ENCODE measurements around the gene PCDHGB5. TPM values are rescaled to one million over a fixed set of nuclear protein-coding genes. Genes with fewer than 3 reads are reported as not detected.
A peak's percentile ranks its signal among the peaks of the same experiment; 100 is the strongest.

PCDHGB5 gene
- total and polyA plus RNA-seq, 2 of the 13 experiments (the other 11 are each of a cell fraction or from before 2014, with no cell fraction given), result 0.08 to 0.44 TPM

- TF ChIP-seq HIC2 (CRISPR knock-in tag; IDR thresholded peaks at IDR 0.05; ENCODE audit: low read depth), result no peak
- TF ChIP-seq ZNF44 (CRISPR knock-in tag; IDR thresholded peaks at IDR 0.05), result no peak
Measured at GRCh38 chr5:141356133-141356532, 41.6 kb upstream of the PCDHGB5 start (continued).

- Histone ChIP-seq H3K36me3 (replicated peaks in 1 of 2; ENCODE audit: control insufficient read depth in 1 of 2, insufficient read depth in 2 of 2, low read length in 2 of 2) (no peaks in the 10 kb centered on the region), H3K4me2 (ENCODE audit: low read depth, low read length) (no peak overlapping the region), H3K4me3 (replicated peaks in 1 of 3; ENCODE audit: insufficient read depth in 1 of 3, low read depth in 2 of 3, low read length in 3 of 3) (no peak overlapping the region), H3K9me3 (ENCODE audit: low read length) (peaks cover 25% of the 10 kb centered on the region), H3K27me3 (ENCODE audit: control insufficient read depth in 1 of 2, insufficient read depth in 2 of 2, low read length in 2 of 2) (no peaks in the 10 kb centered on the region), H3K27ac (ENCODE audit: extremely low read length, insufficient read depth, low read length) (no peak overlapping the region), H3K9ac (ENCODE audit: insufficient read depth, low read depth, low read length) (no peak overlapping the region), H3K79me2 (ENCODE audit: insufficient read depth, low read length) (no peaks in the 10 kb centered on the region), H2AFZ (ENCODE audit: low read length) (no peak overlapping the region), H3K4me1 (ENCODE audit: insufficient read depth, low read length) (no peaks in the 10 kb centered on the region), H4K20me1 (ENCODE audit: insufficient read depth, low read length) (no peaks in the 10 kb centered on the region)
- 50% methylated on average over 15 of the region's 19 CpGs for WGBS (ENCODE audit: low lambda C conversion rate)
- intact Hi-C loops (cut with micrococcal nuclease; ENCODE audit: unreplicated experiment), result loop anchor here (10.0 kb wide), 1 partner anchor 168 kb away; no protein-coding TSS in a partner anchor
- DNase-seq (ENCODE audit: low spot score) (no peak), FAIRE-seq (no peak), ATAC-seq (no peak)
- CTCF ChIA-PET (ENCODE audit: low intra/inter-chr PET ratio, low total read pairs), result no interaction called here
- no TSS peak for BruUV-seq (replicated peaks)
- POLR2A ChIA-PET, result no interaction called here
- no peak for TF ChIP-seq ZNF362 (CRISPR knock-in tag; IDR thresholded peaks at IDR 0.05; ENCODE audit: borderline replicate concordance)
- peak; percentile 26 to 71 for TF ChIP-seq REST (IDR thresholded peaks at IDR 0.05; ENCODE audit: borderline replicate concordance in 1 of 2, low read depth in 1 of 2, low read length in 2 of 2)
- TF ChIP-seq FOXA1 (IDR thresholded peaks at IDR 0.05), result no peak
- no peak for TF ChIP-seq FOXA1 (CRISPR knock-in tag; IDR thresholded peaks at IDR 0.05)
- in situ Hi-C loops (cut with HindIII; ENCODE audit: extremely low pct_ligation_motif_present, low pct_unique_long_range_greater_than_20kb), result loop anchor here (10.0 kb wide), 1 partner anchor 168 kb away; no protein-coding TSS in a partner anchor
Measured at GRCh38 chr5:141356950-141357349, 40.8 kb upstream of the PCDHGB5 start.
